ENCODE data around the gene PLEKHG3.

The PLEKHG3 gene

GRCh38 chr14:64711039-64711438 is 6.8 kb downstream of the PLEKHG3 start:
- Mint-ChIP-seq H3K27me3 (peaks cover 13% of the 10 kb centered on the region), H3K4me3 (no peak overlapping the region), H3K9me3 (peaks cover 21% of the 10 kb centered on the region), H3K27ac (no peak overlapping the region), H3K36me3 (peaks cover 13% of the 10 kb centered on the region), H3K4me1 (peaks cover 19% of the 10 kb centered on the region)

- Mint-ChIP-seq H3K27ac (no peak overlapping the region), H3K4me3 (no peak overlapping the region), H3K9me3 (peaks cover 21% of the 10 kb centered on the region), H3K27me3 (peaks cover 8% of the 10 kb centered on the region), H3K36me3 (peaks cover 13% of the 10 kb centered on the region), H3K4me1 (peaks cover 13% of the 10 kb centered on the region)
These were observed 9.5 kb downstream of the PLEKHG3 start for GRCh38 chr14:64713677-64714076.

- Mint-ChIP-seq H3K4me3 (no peak overlapping the region), H3K4me1 (peaks cover 5% of the 10 kb centered on the region), H3K36me3 (peaks cover 13% of the 10 kb centered on the region), H3K27ac (no peak overlapping the region), H3K9me3 (peaks cover 21% of the 10 kb centered on the region), H3K27me3 (peaks cover 6% of the 10 kb centered on the region)
These were observed 10.3 kb downstream of the PLEKHG3 start for GRCh38 chr14:64714432-64715025.

GRCh38 chr14:64715146-64715627 is 11.0 kb downstream of the PLEKHG3 start:
- H3K9me3 Mint-ChIP-seq = peaks cover 21% of the 10 kb centered on the region
- peaks cover 6% of the 10 kb centered on the region for H3K27me3 Mint-ChIP-seq
- H3K36me3 Mint-ChIP-seq = peaks cover 13% of the 10 kb centered on the region
- H3K4me1 Mint-ChIP-seq = peaks cover 5% of the 10 kb centered on the region
- no peak overlapping the region for H3K4me3 Mint-ChIP-seq
- no peak overlapping the region for H3K27ac Mint-ChIP-seq

- Mint-ChIP-seq H3K4me1 (peaks cover 5% of the 10 kb centered on the region), H3K27me3 (peaks cover 6% of the 10 kb centered on the region), H3K36me3 (peaks cover 13% of the 10 kb centered on the region), H3K9me3 (peaks cover 21% of the 10 kb centered on the region), H3K27ac (no peak overlapping the region), H3K4me3 (no peak overlapping the region)
These were observed 11.6 kb downstream of the PLEKHG3 start for GRCh38 chr14:64715628-64716412.

GRCh38 chr14:64717870-64718269 is 13.6 kb downstream of the PLEKHG3 start:
- H3K4me3 Mint-ChIP-seq = no peak overlapping the region
- peaks cover 6% of the 10 kb centered on the region for H3K27me3 Mint-ChIP-seq
- peaks cover 16% of the 10 kb centered on the region for H3K4me1 Mint-ChIP-seq
- H3K9me3 Mint-ChIP-seq = peaks cover 17% of the 10 kb centered on the region
- no peak overlapping the region for H3K27ac Mint-ChIP-seq
- peaks cover 11% of the 10 kb centered on the region for H3K36me3 Mint-ChIP-seq

- no peak overlapping the region for H3K4me3 Mint-ChIP-seq
- H3K27ac Mint-ChIP-seq = no peak overlapping the region
- peaks cover 4% of the 10 kb centered on the region for H3K36me3 Mint-ChIP-seq
- peaks cover 2% of the 10 kb centered on the region for H3K27me3 Mint-ChIP-seq
- H3K4me1 Mint-ChIP-seq = peaks cover 20% of the 10 kb centered on the region
- peaks cover 8% of the 10 kb centered on the region for H3K9me3 Mint-ChIP-seq
These were observed 14.5 kb downstream of the PLEKHG3 start for GRCh38 chr14:64718762-64719161.

GRCh38 chr14:64719601-64720000 is 15.4 kb downstream of the PLEKHG3 start:
- Mint-ChIP-seq H3K4me3 (no peak overlapping the region), H3K27me3 (no peaks in the 10 kb centered on the region), H3K27ac (no peak overlapping the region), H3K9me3 (no peaks in the 10 kb centered on the region), H3K4me1 (peaks cover 28% of the 10 kb centered on the region), H3K36me3 (no peaks in the 10 kb centered on the region)

- Mint-ChIP-seq H3K9me3 (no peaks in the 10 kb centered on the region), H3K36me3 (no peaks in the 10 kb centered on the region), H3K27me3 (no peaks in the 10 kb centered on the region), H3K4me3 (no peak overlapping the region), H3K4me1 (peaks cover 32% of the 10 kb centered on the region), H3K27ac (no peak overlapping the region)
These were observed 15.9 kb downstream of the PLEKHG3 start for GRCh38 chr14:64720131-64720576.

GRCh38 chr14:64721391-64721791 is 17.2 kb downstream of the PLEKHG3 start:
- H3K36me3 Mint-ChIP-seq = no peaks in the 10 kb centered on the region
- H3K4me3 Mint-ChIP-seq = no peak overlapping the region
- no peak overlapping the region for H3K27ac Mint-ChIP-seq
- no peaks in the 10 kb centered on the region for H3K9me3 Mint-ChIP-seq
- no peaks in the 10 kb centered on the region for H3K27me3 Mint-ChIP-seq
- H3K4me1 Mint-ChIP-seq = peaks cover 37% of the 10 kb centered on the region

GRCh38 chr14:64721899-64722298 is 17.7 kb downstream of the PLEKHG3 start:
- Mint-ChIP-seq H3K27ac (no peak overlapping the region), H3K9me3 (no peaks in the 10 kb centered on the region), H3K27me3 (no peaks in the 10 kb centered on the region), H3K36me3 (no peaks in the 10 kb centered on the region), H3K4me1 (peaks cover 37% of the 10 kb centered on the region), H3K4me3 (no peak overlapping the region)

- no peaks in the 10 kb centered on the region for H3K36me3 Mint-ChIP-seq
- H3K4me1 Mint-ChIP-seq = peaks cover 34% of the 10 kb centered on the region
- no peak overlapping the region for H3K4me3 Mint-ChIP-seq
- H3K9me3 Mint-ChIP-seq = no peaks in the 10 kb centered on the region
- H3K27me3 Mint-ChIP-seq = no peaks in the 10 kb centered on the region
- peak overlapping the region; percentile 8 for H3K27ac Mint-ChIP-seq
These were observed 18.7 kb downstream of the PLEKHG3 start for GRCh38 chr14:64722842-64723447.

- no peak overlapping the region for H3K27ac Mint-ChIP-seq
- peaks cover 32% of the 10 kb centered on the region for H3K4me1 Mint-ChIP-seq
- no peaks in the 10 kb centered on the region for H3K36me3 Mint-ChIP-seq
- peak overlapping the region; percentile 61 for H3K4me3 Mint-ChIP-seq
- H3K9me3 Mint-ChIP-seq = no peaks in the 10 kb centered on the region
- no peaks in the 10 kb centered on the region for H3K27me3 Mint-ChIP-seq
These were observed 19.7 kb downstream of the PLEKHG3 start for GRCh38 chr14:64723691-64724577.

GRCh38 chr14:64724578-64724930 is 20.3 kb downstream of the PLEKHG3 start:
- Mint-ChIP-seq H3K27ac (no peak overlapping the region), H3K9me3 (no peaks in the 10 kb centered on the region), H3K4me1 (peaks cover 32% of the 10 kb centered on the region), H3K36me3 (no peaks in the 10 kb centered on the region), H3K27me3 (no peaks in the 10 kb centered on the region), H3K4me3 (peak overlapping the region; percentile 61)

GRCh38 chr14:64725261-64725815 is 21.1 kb downstream of the PLEKHG3 start:
- no peaks in the 10 kb centered on the region for H3K36me3 Mint-ChIP-seq
- no peak overlapping the region for H3K4me3 Mint-ChIP-seq
- H3K27ac Mint-ChIP-seq = no peak overlapping the region

More at GRCh38 chr14:64725261-64725815, 21.1 kb downstream of the PLEKHG3 start:
- no peaks in the 10 kb centered on the region for H3K9me3 Mint-ChIP-seq
- peaks cover 32% of the 10 kb centered on the region for H3K4me1 Mint-ChIP-seq
- H3K27me3 Mint-ChIP-seq = no peaks in the 10 kb centered on the region
